ENCODE results near the gene PRKCH. TPM values are rescaled to one million over a fixed set of nuclear protein-coding genes. Genes with fewer than 3 reads are reported as not detected.

Gene PRKCH
- polyA plus RNA-seq, 1 donor from 2014 or later = 2.0 TPM

DNA sequence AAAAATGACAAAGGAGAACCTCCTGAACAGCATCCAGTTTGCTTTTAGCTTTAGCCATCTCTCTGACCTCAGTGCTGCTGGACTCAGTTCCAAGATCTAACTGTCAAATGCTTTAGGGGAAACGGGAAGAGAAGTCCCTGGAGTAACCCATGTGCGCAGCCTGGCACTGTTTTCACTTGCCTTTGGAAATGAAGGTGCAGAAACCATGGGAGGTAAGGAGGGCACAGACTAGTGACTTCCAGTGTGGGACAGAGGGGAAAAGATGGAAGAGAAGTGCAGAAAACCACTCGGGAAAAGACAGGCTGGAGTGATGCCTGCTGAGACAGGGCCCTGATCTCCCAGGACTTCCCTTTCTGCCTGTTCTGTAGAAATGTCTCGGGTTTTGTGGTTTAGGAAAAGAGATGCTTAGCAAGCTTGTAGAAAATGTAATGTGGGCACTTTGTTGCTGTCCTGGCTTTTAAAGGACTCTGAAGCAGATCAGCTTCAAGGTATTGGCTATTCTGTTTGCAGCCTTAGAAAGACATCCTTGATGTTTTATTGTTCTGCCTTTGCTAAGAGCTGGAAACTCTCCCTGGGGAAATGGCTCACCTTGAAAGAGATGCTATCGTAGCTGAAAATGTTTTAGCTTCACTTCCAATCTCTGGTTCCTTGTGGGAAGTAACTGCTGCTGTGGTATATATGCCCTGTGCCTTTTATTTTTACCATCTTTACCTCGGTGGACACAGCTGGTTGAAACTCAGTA is 249.3 kb downstream of the PRKCH start:
- H3K4me2 ChIP-seq (ENCODE audit: low read length) = no peak overlapping the region
- no peak overlapping the region for H3K9ac ChIP-seq (ENCODE audit: low read length)
- no peaks in the 10 kb centered on the region for H3F3A ChIP-seq (ENCODE audit: insufficient read depth, low read length, poor library complexity, severe bottlenecking)
- no peak for TF ChIP-seq POLR2AphosphoS5 (IDR thresholded peaks at IDR 0.05)
- TF ChIP-seq EP300 (conservative IDR thresholded peaks at IDR 0.05; ENCODE audit: poor library complexity, severe bottlenecking) = no peak
- TF ChIP-seq SMC3 (conservative IDR thresholded peaks at IDR 0.05; ENCODE audit: poor library complexity) = no peak
- TF ChIP-seq, protein P1, sequence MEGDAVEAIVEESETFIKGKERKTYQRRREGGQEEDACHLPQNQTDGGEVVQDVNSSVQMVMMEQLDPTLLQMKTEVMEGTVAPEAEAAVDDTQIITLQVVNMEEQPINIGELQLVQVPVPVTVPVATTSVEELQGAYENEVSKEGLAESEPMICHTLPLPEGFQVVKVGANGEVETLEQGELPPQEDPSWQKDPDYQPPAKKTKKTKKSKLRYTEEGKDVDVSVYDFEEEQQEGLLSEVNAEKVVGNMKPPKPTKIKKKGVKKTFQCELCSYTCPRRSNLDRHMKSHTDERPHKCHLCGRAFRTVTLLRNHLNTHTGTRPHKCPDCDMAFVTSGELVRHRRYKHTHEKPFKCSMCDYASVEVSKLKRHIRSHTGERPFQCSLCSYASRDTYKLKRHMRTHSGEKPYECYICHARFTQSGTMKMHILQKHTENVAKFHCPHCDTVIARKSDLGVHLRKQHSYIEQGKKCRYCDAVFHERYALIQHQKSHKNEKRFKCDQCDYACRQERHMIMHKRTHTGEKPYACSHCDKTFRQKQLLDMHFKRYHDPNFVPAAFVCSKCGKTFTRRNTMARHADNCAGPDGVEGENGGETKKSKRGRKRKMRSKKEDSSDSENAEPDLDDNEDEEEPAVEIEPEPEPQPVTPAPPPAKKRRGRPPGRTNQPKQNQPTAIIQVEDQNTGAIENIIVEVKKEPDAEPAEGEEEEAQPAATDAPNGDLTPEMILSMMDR (IDR thresholded peaks at IDR 0.05; ENCODE audit: poor library complexity, severe bottlenecking) = no peak
- TF ChIP-seq, protein P2, sequence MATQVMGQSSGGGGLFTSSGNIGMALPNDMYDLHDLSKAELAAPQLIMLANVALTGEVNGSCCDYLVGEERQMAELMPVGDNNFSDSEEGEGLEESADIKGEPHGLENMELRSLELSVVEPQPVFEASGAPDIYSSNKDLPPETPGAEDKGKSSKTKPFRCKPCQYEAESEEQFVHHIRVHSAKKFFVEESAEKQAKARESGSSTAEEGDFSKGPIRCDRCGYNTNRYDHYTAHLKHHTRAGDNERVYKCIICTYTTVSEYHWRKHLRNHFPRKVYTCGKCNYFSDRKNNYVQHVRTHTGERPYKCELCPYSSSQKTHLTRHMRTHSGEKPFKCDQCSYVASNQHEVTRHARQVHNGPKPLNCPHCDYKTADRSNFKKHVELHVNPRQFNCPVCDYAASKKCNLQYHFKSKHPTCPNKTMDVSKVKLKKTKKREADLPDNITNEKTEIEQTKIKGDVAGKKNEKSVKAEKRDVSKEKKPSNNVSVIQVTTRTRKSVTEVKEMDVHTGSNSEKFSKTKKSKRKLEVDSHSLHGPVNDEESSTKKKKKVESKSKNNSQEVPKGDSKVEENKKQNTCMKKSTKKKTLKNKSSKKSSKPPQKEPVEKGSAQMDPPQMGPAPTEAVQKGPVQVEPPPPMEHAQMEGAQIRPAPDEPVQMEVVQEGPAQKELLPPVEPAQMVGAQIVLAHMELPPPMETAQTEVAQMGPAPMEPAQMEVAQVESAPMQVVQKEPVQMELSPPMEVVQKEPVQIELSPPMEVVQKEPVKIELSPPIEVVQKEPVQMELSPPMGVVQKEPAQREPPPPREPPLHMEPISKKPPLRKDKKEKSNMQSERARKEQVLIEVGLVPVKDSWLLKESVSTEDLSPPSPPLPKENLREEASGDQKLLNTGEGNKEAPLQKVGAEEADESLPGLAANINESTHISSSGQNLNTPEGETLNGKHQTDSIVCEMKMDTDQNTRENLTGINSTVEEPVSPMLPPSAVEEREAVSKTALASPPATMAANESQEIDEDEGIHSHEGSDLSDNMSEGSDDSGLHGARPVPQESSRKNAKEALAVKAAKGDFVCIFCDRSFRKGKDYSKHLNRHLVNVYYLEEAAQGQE (IDR thresholded peaks at IDR 0.05; ENCODE audit: borderline replicate concordance) = no peak
- TF ChIP-seq TAF1 (IDR thresholded peaks at IDR 0.05; ENCODE audit: low read depth) = no peak
- no peak for TF ChIP-seq RAD21 (conservative IDR thresholded peaks at IDR 0.05)
- no peak for TF ChIP-seq EZH2 (IDR thresholded peaks at IDR 0.05; ENCODE audit: borderline replicate concordance, insufficient read depth, low read length, poor library complexity, severe bottlenecking)
- TF ChIP-seq MXI1 (conservative IDR thresholded peaks at IDR 0.05; ENCODE audit: poor library complexity, severe bottlenecking) = no peak
- H3K9me2 ChIP-seq (ENCODE audit: insufficient read depth, low read length) = no peaks in the 10 kb centered on the region
- no peaks in the 10 kb centered on the region for H3K79me2 ChIP-seq (replicated peaks; ENCODE audit: insufficient read depth, low read length)
- H2AFZ ChIP-seq (ENCODE audit: low read depth, low read length) = no peak overlapping the region
- H3K27me3 ChIP-seq (ENCODE audit: insufficient read depth, low read depth, low read length) = no peaks in the 10 kb centered on the region
- no peaks in the 10 kb centered on the region for H3K9me3 ChIP-seq (ENCODE audit: low read length)
- no peak overlapping the region for H3K4me3 ChIP-seq (ENCODE audit: low read length)
- no peak overlapping the region for H3K27ac ChIP-seq (ENCODE audit: low read length)
- no peaks in the 10 kb centered on the region for H3K36me3 ChIP-seq (ENCODE audit: insufficient read depth, low read length)
- H4K20me1 ChIP-seq (ENCODE audit: insufficient read depth) = no peaks in the 10 kb centered on the region

DNA sequence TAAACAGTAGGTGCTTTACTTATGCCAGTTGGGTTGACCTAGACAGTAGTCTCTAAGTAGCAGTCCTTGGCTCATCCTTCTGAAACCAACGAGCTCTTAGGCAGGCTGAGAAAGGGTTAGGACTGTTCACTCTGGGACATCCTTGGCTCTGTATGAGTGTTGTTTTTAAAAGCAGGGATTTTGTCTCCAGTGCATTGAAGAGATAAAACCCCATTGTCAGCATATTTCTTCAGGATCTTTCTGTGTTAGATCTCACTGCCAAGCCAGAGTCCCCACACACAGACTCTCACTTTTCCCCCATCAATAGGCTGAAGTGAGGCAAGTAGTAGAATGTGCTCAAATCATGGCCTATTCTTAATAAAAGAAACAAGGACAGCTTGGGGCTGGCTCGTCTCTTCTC is 250.5 kb downstream of the PRKCH start:
- Histone ChIP-seq H4K20me1 (ENCODE audit: insufficient read depth) (no peaks in the 10 kb centered on the region), H3K27ac (ENCODE audit: low read length) (no peak overlapping the region), H3K9ac (ENCODE audit: low read length) (no peak overlapping the region), H2AFZ (ENCODE audit: low read depth, low read length) (no peak overlapping the region), H3K9me2 (ENCODE audit: insufficient read depth, low read length) (no peaks in the 10 kb centered on the region), H3K27me3 (ENCODE audit: insufficient read depth, low read depth, low read length) (no peaks in the 10 kb centered on the region), H3K4me3 (ENCODE audit: low read length) (no peak overlapping the region), H3K79me2 (replicated peaks; ENCODE audit: insufficient read depth, low read length) (no peaks in the 10 kb centered on the region), H3K9me3 (ENCODE audit: low read length) (no peaks in the 10 kb centered on the region), H3K4me2 (ENCODE audit: low read length) (no peak overlapping the region), H3F3A (ENCODE audit: insufficient read depth, low read length, poor library complexity, severe bottlenecking) (no peaks in the 10 kb centered on the region), H3K36me3 (ENCODE audit: insufficient read depth, low read length) (no peaks in the 10 kb centered on the region)
- no peak for TF ChIP-seq RAD21 (conservative IDR thresholded peaks at IDR 0.05)
- TF ChIP-seq EP300 (conservative IDR thresholded peaks at IDR 0.05; ENCODE audit: poor library complexity, severe bottlenecking) = no peak
- TF ChIP-seq POLR2AphosphoS5 (IDR thresholded peaks at IDR 0.05) = no peak
- TF ChIP-seq, protein P2 (IDR thresholded peaks at IDR 0.05; ENCODE audit: borderline replicate concordance) = no peak
- no peak for TF ChIP-seq TAF1 (IDR thresholded peaks at IDR 0.05; ENCODE audit: low read depth)
- TF ChIP-seq MXI1 (conservative IDR thresholded peaks at IDR 0.05; ENCODE audit: poor library complexity, severe bottlenecking) = no peak
- no peak for TF ChIP-seq SMC3 (conservative IDR thresholded peaks at IDR 0.05; ENCODE audit: poor library complexity)
- TF ChIP-seq, protein P1 (IDR thresholded peaks at IDR 0.05; ENCODE audit: poor library complexity, severe bottlenecking) = no peak
- no peak for TF ChIP-seq EZH2 (IDR thresholded peaks at IDR 0.05; ENCODE audit: borderline replicate concordance, insufficient read depth, low read length, poor library complexity, severe bottlenecking)
